SK-N-SH (cell line): ENCODE data around the gene EBF4.

ENCODE experiments used
- GABPA ChIP-seq: IDR thresholded peaks from 2 replicates; pipeline ENCODE4 v1.4.0; 2012; ENCODE audit warnings: low read depth, mild to moderate bottlenecking
- TF ChIP-seq, protein P1 (sequence below): fragments of 200-600 bp; sonication (generic); IDR thresholded peaks from 2 replicates; pipeline ENCODE4 v1.6.1; 2017; ENCODE audit warnings: antibody characterized with exemption, mild to moderate bottlenecking, moderate library complexity
- TF ChIP-seq, protein P2 (sequence below): fragments of 150-350 bp; IDR thresholded peaks from 2 replicates; pipeline ENCODE4 v1.6.1; 2017; ENCODE audit warnings: antibody characterized with exemption, low read length, low read depth, borderline replicate concordance

DNA sequence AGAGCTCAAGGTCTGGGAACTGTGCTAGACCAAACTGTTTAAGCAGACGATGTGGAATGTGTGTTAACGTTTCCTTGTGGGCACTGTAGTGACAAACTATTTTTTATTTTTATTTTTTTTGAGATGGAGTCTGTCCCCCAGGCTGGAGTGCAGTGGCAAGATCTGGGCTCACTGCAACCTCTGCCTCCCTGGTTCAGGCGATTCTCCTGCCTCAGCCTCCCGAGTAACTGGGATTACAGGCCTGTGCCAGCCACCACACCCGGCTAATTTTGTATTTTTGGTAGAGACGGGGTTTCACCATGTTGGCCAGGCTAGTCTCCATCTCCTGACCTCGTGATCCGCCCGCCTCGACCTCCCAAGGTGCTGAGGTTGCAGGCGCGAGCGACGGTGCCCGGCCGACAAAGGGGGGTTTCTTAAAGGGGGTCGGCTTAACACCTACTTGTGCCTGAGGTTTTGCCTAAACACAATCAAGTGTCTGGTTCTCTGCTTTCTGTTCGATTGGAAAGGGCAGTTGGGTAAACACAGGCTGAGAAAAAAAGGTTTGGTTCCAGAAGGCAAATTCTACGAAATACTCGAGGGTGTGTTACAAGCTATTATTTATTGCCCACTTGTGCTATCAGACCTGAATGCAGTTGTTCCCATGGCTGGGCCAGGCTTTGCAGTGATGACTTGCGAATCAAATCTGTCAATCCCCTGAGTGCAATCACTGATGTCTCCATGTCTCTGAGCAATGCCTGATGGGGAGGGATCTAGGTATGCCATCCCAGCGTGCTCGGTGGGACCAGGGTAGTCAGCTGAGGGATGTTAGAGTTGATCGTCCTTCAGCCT lies 38.8 kb upstream of the EBF4 start:
- TF ChIP-seq, protein P1, sequence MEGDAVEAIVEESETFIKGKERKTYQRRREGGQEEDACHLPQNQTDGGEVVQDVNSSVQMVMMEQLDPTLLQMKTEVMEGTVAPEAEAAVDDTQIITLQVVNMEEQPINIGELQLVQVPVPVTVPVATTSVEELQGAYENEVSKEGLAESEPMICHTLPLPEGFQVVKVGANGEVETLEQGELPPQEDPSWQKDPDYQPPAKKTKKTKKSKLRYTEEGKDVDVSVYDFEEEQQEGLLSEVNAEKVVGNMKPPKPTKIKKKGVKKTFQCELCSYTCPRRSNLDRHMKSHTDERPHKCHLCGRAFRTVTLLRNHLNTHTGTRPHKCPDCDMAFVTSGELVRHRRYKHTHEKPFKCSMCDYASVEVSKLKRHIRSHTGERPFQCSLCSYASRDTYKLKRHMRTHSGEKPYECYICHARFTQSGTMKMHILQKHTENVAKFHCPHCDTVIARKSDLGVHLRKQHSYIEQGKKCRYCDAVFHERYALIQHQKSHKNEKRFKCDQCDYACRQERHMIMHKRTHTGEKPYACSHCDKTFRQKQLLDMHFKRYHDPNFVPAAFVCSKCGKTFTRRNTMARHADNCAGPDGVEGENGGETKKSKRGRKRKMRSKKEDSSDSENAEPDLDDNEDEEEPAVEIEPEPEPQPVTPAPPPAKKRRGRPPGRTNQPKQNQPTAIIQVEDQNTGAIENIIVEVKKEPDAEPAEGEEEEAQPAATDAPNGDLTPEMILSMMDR = no peak
- TF ChIP-seq, protein P2, sequence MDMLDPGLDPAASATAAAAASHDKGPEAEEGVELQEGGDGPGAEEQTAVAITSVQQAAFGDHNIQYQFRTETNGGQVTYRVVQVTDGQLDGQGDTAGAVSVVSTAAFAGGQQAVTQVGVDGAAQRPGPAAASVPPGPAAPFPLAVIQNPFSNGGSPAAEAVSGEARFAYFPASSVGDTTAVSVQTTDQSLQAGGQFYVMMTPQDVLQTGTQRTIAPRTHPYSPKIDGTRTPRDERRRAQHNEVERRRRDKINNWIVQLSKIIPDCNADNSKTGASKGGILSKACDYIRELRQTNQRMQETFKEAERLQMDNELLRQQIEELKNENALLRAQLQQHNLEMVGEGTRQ = no peak
- TF ChIP-seq GABPA = no peak
